ENCODE results near the gene MAP3K3.

Gene MAP3K3

DNA sequence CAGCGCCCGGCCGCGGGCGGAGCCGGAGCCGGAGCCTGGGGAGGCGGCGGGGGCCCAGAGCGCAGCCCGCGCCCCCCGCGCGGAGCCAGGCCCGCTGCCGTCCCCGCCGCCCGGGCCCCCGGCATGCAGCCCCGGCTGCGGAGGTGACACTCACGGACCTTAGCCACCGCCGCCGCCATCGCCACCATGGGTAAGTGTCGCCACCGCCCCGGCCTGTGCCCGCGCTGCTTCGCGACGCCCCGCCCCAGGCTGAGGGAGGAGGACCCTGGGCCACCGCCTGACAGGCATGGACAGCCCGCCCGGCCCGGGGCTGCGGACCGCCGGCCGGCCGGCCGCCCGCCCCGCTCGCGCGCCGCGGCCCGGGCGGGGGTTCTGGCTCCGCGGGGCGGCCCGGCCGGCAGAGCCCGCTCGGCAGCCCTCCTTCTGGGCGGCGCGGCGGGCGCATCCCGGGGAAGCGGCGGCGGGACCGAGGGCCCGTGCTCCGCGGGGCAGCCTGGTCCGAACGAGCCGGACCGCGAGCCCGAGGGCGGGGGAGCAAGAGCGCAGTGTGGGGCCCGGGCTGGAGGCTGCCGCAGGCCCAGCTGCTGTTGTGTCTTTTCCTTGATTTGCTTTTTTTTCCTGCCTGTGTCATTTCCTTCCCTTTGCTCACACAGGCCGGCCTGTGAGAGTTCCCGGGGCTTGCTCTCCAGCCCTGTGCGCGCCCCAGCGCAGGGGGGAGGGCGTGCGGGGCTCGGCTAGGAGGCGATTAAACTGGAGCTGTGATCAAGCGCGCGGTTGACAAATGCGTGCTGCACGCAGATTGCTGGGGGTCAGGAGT, 565 bp downstream of the MAP3K3 start:
- DNase-seq, result peak; percentile 47

GRCh38 chr17:63623786-63624530, 1.7 kb downstream of the MAP3K3 start:
- no peak for DNase-seq

GRCh38 chr17:63624531-63624880, 2.3 kb downstream of the MAP3K3 start:
- DNase-seq, result no peak

DNA sequence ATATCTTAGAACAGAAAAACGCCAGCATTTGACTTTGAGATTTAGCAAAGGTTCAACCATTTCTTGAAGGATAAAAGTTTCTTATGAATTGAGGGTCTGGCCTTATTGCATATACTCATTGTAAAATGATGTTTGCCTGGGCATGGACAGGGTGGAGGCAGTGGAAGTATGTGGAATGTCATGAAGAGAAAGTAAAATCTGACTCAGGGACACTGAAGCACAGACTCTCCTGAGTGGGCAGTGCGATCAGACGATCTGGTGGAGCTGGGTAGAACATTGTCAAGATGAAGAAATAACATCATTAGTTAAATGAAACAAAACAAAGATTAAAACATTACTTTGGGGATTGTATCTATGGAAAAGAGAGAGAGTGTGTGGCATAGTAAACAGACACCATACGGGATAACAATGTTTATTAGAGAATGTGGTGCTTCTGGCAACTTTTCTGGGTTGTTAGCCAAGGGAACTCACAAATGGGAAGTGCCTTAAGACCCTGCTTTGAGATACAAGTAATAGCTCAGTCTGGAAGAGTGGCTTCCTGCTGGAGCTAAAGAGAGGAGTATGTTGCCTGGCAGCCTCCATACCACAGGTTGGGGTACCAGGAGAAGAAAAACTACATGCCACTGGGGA, 4.4 kb downstream of the MAP3K3 start:
- DNase-seq, result no peak

GRCh38 chr17:63629627-63630026, 7.4 kb downstream of the MAP3K3 start:
- no peak for DNase-seq

- no peak for DNase-seq
Observed at GRCh38 chr17:63631062-63631461, 8.8 kb downstream of the MAP3K3 start.

- DNase-seq, result no peak
Observed at GRCh38 chr17:63631626-63632025, 9.4 kb downstream of the MAP3K3 start.

- DNase-seq, result no peak
Observed at GRCh38 chr17:63633742-63634141, 11.5 kb downstream of the MAP3K3 start.

DNA sequence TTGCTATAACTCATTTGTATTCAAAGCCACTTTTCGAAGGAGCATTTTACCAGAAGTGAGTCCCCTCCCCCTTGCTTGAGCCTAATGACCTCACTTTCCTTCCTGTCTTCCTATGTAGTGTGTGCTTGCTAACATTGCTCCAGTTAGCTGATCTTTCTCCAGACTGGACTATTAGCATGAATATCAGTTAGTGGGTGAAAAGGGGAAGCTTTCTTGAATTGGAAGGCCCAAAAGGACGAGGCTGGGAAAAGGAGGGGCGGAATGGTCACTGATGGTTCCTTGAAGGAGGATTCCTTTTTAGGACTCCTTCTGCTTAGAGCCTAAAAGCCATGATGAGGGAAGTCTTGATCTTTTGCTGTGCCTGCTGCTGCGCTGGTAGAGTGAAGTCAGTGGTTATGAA, 11.9 kb downstream of the MAP3K3 start:
- no peak for DNase-seq

GRCh38 chr17:63634816-63635215, 12.6 kb downstream of the MAP3K3 start:
- DNase-seq, result no peak

DNA sequence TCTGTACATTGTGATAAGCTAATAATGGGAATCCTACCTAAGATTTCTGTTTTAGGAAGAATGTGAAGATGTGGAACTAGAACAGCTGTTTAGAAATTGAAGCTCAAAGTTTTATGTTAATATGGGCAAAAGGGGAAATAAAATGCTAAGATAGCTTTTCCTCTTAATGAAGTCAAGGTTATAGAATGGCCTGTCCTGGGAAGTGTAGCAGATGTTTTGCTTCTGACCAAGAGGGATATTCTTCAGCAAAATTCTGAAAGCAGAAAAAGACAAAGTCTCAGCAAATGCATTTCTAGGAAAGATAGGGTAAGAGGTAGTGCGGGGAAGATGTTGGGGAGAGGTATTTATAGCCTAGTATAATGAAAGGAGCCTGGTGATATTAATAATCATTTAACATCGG, 13.1 kb downstream of the MAP3K3 start:
- no peak for DNase-seq

GRCh38 chr17:63635787-63636186, 13.6 kb downstream of the MAP3K3 start:
- DNase-seq, result no peak

DNA sequence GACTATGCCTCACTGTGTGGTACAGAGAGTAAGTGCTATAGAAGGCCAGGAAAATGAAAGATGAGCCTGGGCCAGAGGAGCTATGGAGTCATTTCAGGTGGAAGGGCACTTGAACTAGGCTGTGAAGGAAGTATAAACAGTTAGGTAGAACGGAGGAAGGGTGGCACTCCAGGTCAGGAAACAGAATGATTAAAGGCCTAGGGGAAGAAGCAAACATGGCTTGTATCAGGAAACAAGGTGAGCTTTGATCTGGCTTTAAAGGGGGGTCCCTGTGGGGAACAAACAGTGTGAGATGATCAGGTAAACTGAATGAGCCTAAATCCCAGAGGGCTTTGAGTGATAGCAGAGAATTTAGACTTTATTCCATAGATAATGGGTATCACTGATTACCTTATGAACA, 16.9 kb downstream of the MAP3K3 start:
- DNase-seq, result no peak

DNA sequence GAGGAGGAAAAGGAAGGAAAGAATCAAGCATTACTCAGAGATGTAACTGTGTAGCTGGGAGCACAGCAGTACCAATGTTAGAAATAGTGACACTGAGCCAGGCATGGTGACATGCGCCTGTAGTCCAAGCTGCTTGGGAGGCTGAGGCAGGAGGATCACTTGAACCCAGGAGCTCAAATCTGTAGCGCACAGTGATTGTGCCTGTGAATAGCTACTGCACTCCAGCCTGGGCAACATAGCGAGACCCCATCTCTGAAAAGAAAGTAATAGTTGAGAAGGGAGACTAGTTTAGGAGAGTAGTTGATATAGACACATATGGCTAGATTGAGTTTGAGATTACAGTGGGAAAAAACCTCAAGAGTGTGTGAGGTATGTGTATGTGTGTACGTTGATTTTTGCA, 17.8 kb downstream of the MAP3K3 start:
- no peak for DNase-seq

DNA sequence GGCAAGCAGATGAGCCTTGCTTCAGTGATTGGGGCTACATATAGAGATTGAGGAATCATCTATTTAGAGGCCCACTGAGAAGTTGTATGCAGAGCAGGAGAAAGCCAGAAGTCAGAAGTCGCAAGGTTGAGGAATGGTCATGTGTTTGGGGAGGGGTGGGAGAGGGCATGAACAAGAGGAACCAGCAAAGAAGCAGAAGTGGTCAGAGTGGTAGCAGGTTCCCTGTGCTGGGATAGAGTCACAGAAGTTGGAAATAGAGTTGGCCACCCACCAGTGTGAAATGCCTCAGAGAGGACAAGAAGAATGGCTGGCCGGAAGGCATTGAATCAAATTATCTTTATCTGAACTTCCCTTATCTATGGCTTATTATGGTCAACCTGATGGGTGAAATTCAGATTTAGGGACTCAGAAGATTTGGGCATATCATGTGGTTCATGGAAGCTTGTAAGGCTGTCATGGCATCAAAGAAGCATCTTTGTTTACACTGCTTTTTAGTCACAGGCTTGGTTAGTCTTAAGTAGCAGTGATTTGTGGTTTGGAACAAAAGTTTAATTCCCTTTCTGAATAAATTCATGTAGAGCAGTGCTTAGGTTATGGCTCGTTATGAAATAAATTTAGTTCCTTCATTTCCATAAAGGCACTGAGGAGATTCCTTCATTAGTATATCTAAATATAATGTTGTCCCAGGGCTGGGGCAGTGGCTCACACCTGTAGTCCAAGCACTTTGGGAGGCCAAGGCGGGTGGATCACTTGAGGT, 19.7 kb downstream of the MAP3K3 start:
- no peak for DNase-seq

- no peak for DNase-seq
Observed at GRCh38 chr17:63644846-63645245, 22.6 kb downstream of the MAP3K3 start.

DNA sequence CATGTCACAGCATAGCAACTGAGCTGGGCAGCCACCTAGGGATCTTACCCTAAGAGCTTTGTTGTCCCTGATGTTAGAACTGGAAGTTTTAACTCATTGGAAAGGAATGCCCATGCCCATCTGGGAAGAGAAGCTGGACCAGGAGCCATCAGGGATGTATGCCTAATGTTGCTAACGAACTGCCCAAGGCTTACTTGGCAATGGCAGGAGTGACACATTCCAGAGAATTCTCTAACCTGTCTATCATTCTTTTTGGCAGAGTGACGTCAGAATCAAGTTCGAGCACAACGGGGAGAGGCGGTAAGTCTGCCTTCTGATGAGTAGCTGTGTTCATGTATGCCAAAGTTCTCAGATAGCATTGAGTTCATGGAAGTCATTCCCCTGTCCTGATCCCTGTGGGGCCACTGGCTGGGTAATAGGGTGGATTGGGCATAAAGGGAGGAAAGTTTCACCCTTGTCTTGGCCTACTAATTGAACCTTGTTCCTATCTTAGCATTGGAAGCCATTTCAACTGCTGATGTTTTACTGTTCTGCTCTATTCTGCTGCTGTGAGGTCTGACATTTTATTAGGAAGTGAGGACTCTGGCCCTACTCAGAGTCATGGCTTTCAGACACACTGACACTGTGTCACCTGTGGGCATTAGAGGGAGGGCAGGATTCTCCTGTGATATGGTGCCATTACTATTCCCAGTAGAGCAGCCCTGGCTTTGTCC, 23.7 kb downstream of the MAP3K3 start:
- no peak for DNase-seq

GRCh38 chr17:63646488-63646806, 24.2 kb downstream of the MAP3K3 start:
- no peak for DNase-seq

- DNase-seq, result no peak
Observed at GRCh38 chr17:63647065-63647725, 25.0 kb downstream of the MAP3K3 start.

GRCh38 chr17:63647936-63648335, 25.7 kb downstream of the MAP3K3 start:
- DNase-seq, result no peak

GRCh38 chr17:63649813-63650212, 27.6 kb downstream of the MAP3K3 start:
- no peak for DNase-seq

DNA sequence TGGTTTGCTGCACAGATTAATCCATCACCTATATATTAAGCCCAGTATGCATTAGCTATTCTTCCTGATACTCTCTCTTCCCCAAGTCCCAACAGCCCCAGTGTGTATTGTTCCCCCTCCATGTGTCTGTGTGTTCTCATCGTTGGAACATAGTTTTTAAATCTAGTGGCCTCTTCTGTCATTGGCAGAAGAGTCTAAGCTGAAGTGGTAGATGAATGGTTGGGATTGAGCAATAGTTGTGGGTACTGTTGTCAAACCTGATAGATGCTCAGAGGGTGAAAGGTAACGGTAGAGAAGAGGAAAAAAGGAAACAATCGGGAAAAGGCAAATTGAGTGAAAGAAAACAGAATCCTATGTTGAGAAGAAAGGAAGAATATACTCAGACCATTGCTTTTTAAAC, 29.9 kb downstream of the MAP3K3 start:
- no peak for DNase-seq
